K562 (cell line): ENCODE measurements around the gene ZDHHC11. TPM values are rescaled to one million over a fixed set of nuclear protein-coding genes. Genes with fewer than 3 reads are reported as not detected.
A peak's percentile ranks its signal among the peaks of the same experiment; 100 is the strongest.

ENCODE experiments used
- ATAC-seq: fragments of 200-7000 bp; cut with Tn5 transposase; 3 replicates; pipeline ENCODE4 v1.9.1; 2020; ENCODE audit warnings: moderate library complexity
- BruUV-seq: library from RNA; stranded (reverse); fragments of 400-500 nt; replicated peaks from 2 replicates; lab custom pipeline; 2021; lab: Mats Ljungman, UMichigan
- CTCF ChIA-PET: fragments of 300-600 bp; formaldehyde crosslinking; extraction: SDS; loops from one replicate; lab custom pipeline; 2021; ENCODE audit warnings: low intra/inter-chr PET ratio; lab: Yijun Ruan, JAX
- POLR2A ChIA-PET: fragments of 300-600, 350-650 bp; sonication (Branson Sonifier 250); formaldehyde crosslinking; extraction: SDS; loops from one replicate; lab custom pipeline; 2021; ENCODE audit warnings: antibody characterized with exemption, inconsistent platforms; lab: Yijun Ruan, JAX
- DNase-seq, 4 experiments: peaks; one replicate each; pipeline versions ENCODE4 v3.0.0 to v3.0.0-alpha.2; 2011 to 2018; ENCODE audit warnings: low spot score in 3 of 4, mixed read lengths in 3 of 4; ENCODE audit errors: extremely low read depth in 1 of 4
- FAIRE-seq: peaks from 2 replicates; lab custom pipeline; 2011; peaks lifted over from hg19 to GRCh38; lab: Jason Lieb, UNC
- H2AFZ ChIP-seq: 2 replicates; pipeline ENCODE4 v1.6.0; 2011; ENCODE audit warnings: low read depth, low read length, control low read depth, inconsistent platforms
- H3K27ac ChIP-seq: fragments of 200-600 bp; 3 replicates; pipeline ENCODE4 v1.8.0; 2011; ENCODE audit warnings: low read depth, mild to moderate bottlenecking, control low read depth, inconsistent platforms, low read length, moderate library complexity, mixed read lengths; ENCODE audit errors: extremely low read depth
- H3K27me3 ChIP-seq, 2 experiments: fragments of 300-600 bp in 1 of 2; 2 replicates in 1 of 2; 3 replicates in 1 of 2; pipeline versions ENCODE4 v1.6.0 to v1.8.0; 2011; ENCODE audit warnings: inconsistent platforms in 2 of 2, low read length in 2 of 2, mild to moderate bottlenecking in 1 of 2, mixed read lengths in 1 of 2, moderate library complexity in 1 of 2; ENCODE audit not compliant: control insufficient read depth in 2 of 2, insufficient read depth in 2 of 2
- H3K36me3 ChIP-seq: fragments of 300-600 bp; 3 replicates; pipeline ENCODE4 v1.8.0; 2011; ENCODE audit warnings: mild to moderate bottlenecking, low read length, inconsistent platforms; ENCODE audit not compliant: control insufficient read depth, insufficient read depth
- H3K4me1 ChIP-seq, 2 experiments: fragments of 200-600 bp in 1 of 2; replicated peaks in 1 of 2; 2 replicates in 1 of 2; 3 replicates in 1 of 2; pipeline versions ENCODE4 v1.5.1 to v1.8.0; 2011; ENCODE audit warnings: inconsistent platforms in 2 of 2, low read length in 2 of 2, mild to moderate bottlenecking in 1 of 2, mixed read lengths in 1 of 2, moderate library complexity in 1 of 2; ENCODE audit not compliant: control insufficient read depth in 2 of 2, insufficient read depth in 2 of 2
- H3K4me2 ChIP-seq: 2 replicates; pipeline ENCODE4 v1.6.1; 2011; ENCODE audit warnings: low read length, control low read depth, inconsistent platforms, mixed read lengths; ENCODE audit not compliant: insufficient read depth
- H3K4me3 ChIP-seq: fragments of 200-600 bp; sonication (generic), shearing (Covaris generic); 2 replicates; pipeline ENCODE4 v1.5.1; 2016; ENCODE audit warnings: control low read depth, inconsistent platforms
- H3K79me2 ChIP-seq: fragments of 200-600 bp; 3 replicates; pipeline ENCODE4 v1.8.0; 2011; ENCODE audit warnings: low read length, inconsistent platforms; ENCODE audit not compliant: control insufficient read depth, insufficient read depth
- H3K9ac ChIP-seq, 2 experiments: 2 replicates each; pipeline versions ENCODE4 v1.6.0 to v1.6.1; 2011; ENCODE audit warnings: low read depth in 2 of 2, low read length in 2 of 2, control low read depth in 1 of 2, inconsistent platforms in 1 of 2, mild to moderate bottlenecking in 1 of 2, mixed read lengths in 1 of 2; ENCODE audit not compliant: insufficient read depth in 1 of 2
- H3K9me1 ChIP-seq: one replicate; pipeline ENCODE4 v1.6.0; 2011; ENCODE audit warnings: inconsistent platforms, mild to moderate bottlenecking, low read length, moderate library complexity; ENCODE audit not compliant: control insufficient read depth, insufficient read depth
- H3K9me3 ChIP-seq: replicated peaks from 2 replicates; pipeline ENCODE4 v1.5.1; 2011; ENCODE audit warnings: low read depth, low read length, inconsistent platforms; ENCODE audit not compliant: control insufficient read depth, insufficient read depth
- H4K20me1 ChIP-seq: replicated peaks from 2 replicates; pipeline ENCODE4 v1.6.1; 2011; ENCODE audit warnings: low read length, inconsistent platforms, mixed read lengths; ENCODE audit not compliant: control insufficient read depth, insufficient read depth
- ETV1 ChIP-seq: fragments of 450-650 bp; conservative IDR thresholded peaks from 2 replicates; pipeline ENCODE4 v1.6.1; 2016; ENCODE audit warnings: missing genetic modification characterization, control low read depth, low read depth, missing compliant biosample characterization
- OTX1 ChIP-seq: fragments of 450-650 bp; formaldehyde crosslinking; IDR thresholded peaks from 2 replicates; pipeline ENCODE4 v1.4.0; 2022; ENCODE audit warnings: mild to moderate bottlenecking
- RBM22 ChIP-seq: fragments of 200-400 bp; formaldehyde crosslinking; IDR thresholded peaks from 2 replicates; pipeline ENCODE4 v1.6.1; 2018; ENCODE audit warnings: low read length, low read depth; ENCODE audit not compliant: poor library complexity, severe bottlenecking
- ZNF445 ChIP-seq: fragments of 250-450 bp; sonication (Bioruptor Pico); IDR thresholded peaks from 2 replicates; pipeline ENCODE4 v1.4.0; 2020; ENCODE audit warnings: low read depth, mild to moderate bottlenecking, moderate library complexity
- WGBS: fragments of 100-300 bp; shearing (Covaris generic); methylation state at CpG from one replicate; pipeline ENCODE4 v1.1.6; 2016; ENCODE audit warnings: low coverage, mixed read lengths; ENCODE audit not compliant: insufficient coverage; ENCODE audit errors: missing lambda C conversion rate; 5-methylcytosine and 5-hydroxymethylcytosine counted together
- in situ Hi-C: fragments of 300-500 bp; cut with MboI; formaldehyde crosslinking; loops from 4 replicates; pipeline ENCODE4 v1.15.0; 2018; ENCODE audit warnings: inconsistent platforms, mixed read lengths
- intact Hi-C: fragments of 100-400 bp; cut with micrococcal nuclease; formaldehyde crosslinking; loops from 2 replicates; pipeline ENCODE4 v1.14.2; 2022
- polyA plus RNA-seq, 8 experiments: library from polyadenylated mRNA; depleted of rRNA in 4 of 8; stranded (reverse) in 5 of 8; unstranded in 3 of 8; fragments of >200 nt; fragmentation: Nextera tagmentation in 2 of 8; fragmentation: Illumina TruSeq in 1 of 8; extraction: Ambion mirVana in 2 of 8; extraction: Trizol in 1 of 8; gene quantifications; 2 replicates each; pipeline versions ENCODE4 v1.2.1 to v1.2.3, GENCODE V29; 2011 to 2014; ENCODE audit warnings: inconsistent platforms in 1 of 8, missing spikeins in 1 of 8
- total RNA-seq, 7 experiments: library from RNA; depleted of rRNA in 6 of 7; stranded (reverse); fragments of >200 nt in 6 of 7; fragmentation: Illumina TruSeq in 2 of 7; extraction: Trizol in 2 of 7; gene quantifications; 2 replicates each; pipeline versions ENCODE4 v1.2.1 to v1.2.3, GENCODE V29; 2011 to 2021; ENCODE audit warnings: low replicate concordance in 1 of 7
- TF ChIP-seq, protein P1 (sequence below): sonication (generic); formaldehyde crosslinking; IDR thresholded peaks from 2 replicates; pipeline ENCODE4 v1.8.1; 2023; ENCODE audit warnings: mild to moderate bottlenecking, missing genetic modification reagents
- TF ChIP-seq, protein P2 (sequence below), 2 experiments: fragments of 450-650 bp; IDR thresholded peaks; 2 replicates each; pipeline ENCODE4 v1.6.1; 2016; ENCODE audit warnings: mild to moderate bottlenecking in 2 of 2, borderline replicate concordance in 1 of 2, low read depth in 1 of 2, moderate library complexity in 1 of 2
- TF ChIP-seq, protein P3 (sequence below), 2 experiments: fragments of 450-650 bp; IDR thresholded peaks; 2 replicates each; pipeline ENCODE4 v1.6.1; 2016

ZDHHC11 gene
- total and polyA plus RNA-seq, 9 of the 15 experiments (the other 6 are each of a cell fraction or from before 2014, with no cell fraction given), result 0.07 to 2.3 (median 0.52) TPM

DNA sequence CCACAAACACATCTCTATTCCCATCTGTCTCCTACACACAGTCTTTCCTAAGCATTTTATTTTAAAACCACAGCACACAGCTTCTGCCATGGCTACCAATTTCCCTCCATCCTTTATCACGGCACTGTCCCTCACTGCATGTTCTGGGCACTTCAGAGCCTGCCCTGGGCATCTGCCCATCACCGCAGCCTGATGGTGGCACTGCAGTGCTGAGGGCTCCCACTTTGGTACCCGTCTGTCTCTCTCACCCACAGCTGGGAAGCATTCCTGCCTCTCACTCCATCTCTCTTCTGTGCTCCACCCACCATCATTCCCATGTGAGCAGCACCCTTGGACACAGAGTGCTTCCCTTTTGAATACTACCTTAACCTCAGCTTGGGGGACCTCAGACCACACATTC lies 31.7 kb downstream of the ZDHHC11 start:
- ChIA-PET CTCF (no interaction called here), POLR2A (interaction anchor here (0.6 kb wide), 1 partner anchor 153 kb away, joined by 3 read pairs; no protein-coding TSS in a partner anchor)
- no peaks in the 10 kb centered on the region for H3K36me3 ChIP-seq
- no peak overlapping the region for H3K9ac ChIP-seq
- DNase-seq (peak in 1 of 4 experiments; percentile 1), FAIRE-seq (no peak), ATAC-seq (no peak)
- peaks cover 2% of the 10 kb centered on the region; the same call in 1 of the 2 replicates for H3K9me3 ChIP-seq
- H3K27me3 ChIP-seq, result peaks cover 35 to 49% of the 10 kb centered on the region in 2 experiments
- intact Hi-C loops, result no loop called here
- H3K4me3 ChIP-seq, result no peak overlapping the region
- no peak overlapping the region for H3K27ac ChIP-seq
- no TSS peak for BruUV-seq
- in situ Hi-C loops, result no loop called here
- H4K20me1 ChIP-seq, result no peaks in the 10 kb centered on the region; the same call in 1 of the 2 replicates
- H3K9me1 ChIP-seq, result no peaks in the 10 kb centered on the region
- H3K79me2 ChIP-seq, result no peaks in the 10 kb centered on the region
- H3K4me2 ChIP-seq, result no peak overlapping the region
- no peaks in the 10 kb centered on the region for H3K4me1 ChIP-seq
- 0% methylated on average over 3 of the region's 3 CpGs for WGBS
- no peak overlapping the region for H2AFZ ChIP-seq
- TF ChIP-seq, protein P1, sequence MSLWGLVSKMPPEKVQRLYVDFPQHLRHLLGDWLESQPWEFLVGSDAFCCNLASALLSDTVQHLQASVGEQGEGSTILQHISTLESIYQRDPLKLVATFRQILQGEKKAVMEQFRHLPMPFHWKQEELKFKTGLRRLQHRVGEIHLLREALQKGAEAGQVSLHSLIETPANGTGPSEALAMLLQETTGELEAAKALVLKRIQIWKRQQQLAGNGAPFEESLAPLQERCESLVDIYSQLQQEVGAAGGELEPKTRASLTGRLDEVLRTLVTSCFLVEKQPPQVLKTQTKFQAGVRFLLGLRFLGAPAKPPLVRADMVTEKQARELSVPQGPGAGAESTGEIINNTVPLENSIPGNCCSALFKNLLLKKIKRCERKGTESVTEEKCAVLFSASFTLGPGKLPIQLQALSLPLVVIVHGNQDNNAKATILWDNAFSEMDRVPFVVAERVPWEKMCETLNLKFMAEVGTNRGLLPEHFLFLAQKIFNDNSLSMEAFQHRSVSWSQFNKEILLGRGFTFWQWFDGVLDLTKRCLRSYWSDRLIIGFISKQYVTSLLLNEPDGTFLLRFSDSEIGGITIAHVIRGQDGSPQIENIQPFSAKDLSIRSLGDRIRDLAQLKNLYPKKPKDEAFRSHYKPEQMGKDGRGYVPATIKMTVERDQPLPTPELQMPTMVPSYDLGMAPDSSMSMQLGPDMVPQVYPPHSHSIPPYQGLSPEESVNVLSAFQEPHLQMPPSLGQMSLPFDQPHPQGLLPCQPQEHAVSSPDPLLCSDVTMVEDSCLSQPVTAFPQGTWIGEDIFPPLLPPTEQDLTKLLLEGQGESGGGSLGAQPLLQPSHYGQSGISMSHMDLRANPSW (CRISPR knock-in tag), result no peak
- no peak for TF ChIP-seq OTX1 (CRISPR knock-in tag)
- no peak for TF ChIP-seq RBM22
- TF ChIP-seq ETV1 (tag), result no peak
- TF ChIP-seq ZNF445, result no peak
- TF ChIP-seq, protein P2, sequence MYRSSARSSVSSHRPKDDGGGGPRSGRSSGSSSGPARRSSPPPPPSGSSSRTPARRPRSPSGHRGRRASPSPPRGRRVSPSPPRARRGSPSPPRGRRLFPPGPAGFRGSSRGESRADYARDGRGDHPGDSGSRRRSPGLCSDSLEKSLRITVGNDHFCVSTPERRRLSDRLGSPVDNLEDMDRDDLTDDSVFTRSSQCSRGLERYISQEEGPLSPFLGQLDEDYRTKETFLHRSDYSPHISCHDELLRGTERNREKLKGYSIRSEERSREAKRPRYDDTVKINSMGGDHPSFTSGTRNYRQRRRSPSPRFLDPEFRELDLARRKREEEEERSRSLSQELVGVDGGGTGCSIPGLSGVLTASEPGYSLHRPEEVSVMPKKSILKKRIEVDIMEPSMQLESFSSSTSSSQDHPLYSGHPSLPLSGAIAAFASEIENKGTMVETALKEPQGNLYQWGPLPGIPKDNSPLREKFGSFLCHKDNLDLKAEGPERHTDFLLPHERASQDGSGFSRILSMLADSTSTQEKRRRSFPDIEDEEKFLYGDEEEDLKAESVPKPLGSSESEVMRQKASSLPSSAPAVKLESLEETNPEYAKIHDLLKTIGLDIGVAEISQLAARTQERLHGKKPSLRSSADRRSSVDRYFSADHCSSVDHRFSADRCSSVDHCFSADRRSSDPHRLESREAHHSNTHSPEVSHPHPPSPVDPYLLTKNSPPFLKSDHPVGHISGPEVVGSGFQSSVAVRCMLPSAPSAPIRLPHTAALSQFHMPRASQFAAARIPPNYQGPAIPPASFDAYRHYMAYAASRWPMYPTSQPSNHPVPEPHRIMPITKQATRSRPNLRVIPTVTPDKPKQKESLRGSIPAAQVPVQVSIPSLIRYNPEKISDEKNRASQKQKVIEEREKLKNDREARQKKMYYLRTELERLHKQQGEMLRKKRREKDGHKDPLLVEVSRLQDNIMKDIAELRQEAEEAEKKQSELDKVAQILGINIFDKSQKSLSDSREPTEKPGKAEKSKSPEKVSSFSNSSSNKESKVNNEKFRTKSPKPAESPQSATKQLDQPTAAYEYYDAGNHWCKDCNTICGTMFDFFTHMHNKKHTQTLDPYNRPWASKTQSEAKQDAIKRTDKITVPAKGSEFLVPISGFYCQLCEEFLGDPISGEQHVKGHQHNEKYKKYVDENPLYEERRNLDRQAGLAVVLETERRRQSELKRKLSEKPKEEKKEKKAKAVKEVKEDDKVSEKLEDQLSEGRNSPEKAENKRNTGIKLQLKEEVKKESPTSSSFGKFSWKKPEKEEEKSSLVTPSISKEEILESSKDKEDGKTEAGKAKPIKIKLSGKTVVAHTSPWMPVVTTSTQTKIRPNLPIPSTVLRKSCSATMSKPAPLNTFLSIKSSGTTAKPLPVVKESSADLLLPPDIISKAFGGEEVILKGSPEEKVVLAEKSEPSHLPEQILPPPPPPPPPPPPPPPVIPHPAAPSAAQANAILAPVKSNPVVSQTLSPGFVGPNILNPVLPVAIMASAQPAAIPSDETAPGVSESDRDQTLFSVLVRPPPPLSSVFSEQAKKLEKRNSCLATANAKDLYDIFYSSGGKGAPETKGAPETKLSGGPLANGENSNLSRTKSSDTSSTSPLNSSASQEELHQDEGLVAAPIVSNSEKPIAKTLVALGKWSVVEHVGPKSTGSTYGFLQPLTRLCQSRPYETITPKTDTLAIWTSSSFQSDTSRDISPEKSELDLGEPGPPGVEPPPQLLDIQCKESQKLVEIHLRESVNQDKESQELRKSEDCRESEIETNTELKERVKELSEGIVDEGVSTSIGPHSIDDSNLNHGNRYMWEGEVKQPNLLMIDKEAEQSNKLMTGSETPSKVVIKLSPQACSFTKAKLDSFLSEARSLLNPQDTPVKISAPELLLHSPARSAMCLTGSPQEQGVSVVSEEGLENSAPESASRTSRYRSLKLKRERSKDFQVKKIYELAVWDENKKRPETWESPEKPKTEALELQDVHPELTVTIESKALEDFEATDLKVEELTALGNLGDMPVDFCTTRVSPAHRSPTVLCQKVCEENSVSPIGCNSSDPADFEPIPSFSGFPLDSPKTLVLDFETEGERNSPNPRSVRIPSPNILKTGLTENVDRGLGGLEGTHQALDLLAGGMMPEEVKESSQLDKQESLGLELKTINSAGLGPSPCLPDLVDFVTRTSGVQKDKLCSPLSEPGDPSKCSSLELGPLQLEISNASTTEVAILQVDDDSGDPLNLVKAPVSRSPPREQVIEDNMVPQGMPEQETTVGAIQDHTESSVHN (IDR thresholded peaks at IDR 0.05; ENCODE audit: borderline replicate concordance in 1 of 2, low read depth in 1 of 2), result no peak
- TF ChIP-seq, protein P3, sequence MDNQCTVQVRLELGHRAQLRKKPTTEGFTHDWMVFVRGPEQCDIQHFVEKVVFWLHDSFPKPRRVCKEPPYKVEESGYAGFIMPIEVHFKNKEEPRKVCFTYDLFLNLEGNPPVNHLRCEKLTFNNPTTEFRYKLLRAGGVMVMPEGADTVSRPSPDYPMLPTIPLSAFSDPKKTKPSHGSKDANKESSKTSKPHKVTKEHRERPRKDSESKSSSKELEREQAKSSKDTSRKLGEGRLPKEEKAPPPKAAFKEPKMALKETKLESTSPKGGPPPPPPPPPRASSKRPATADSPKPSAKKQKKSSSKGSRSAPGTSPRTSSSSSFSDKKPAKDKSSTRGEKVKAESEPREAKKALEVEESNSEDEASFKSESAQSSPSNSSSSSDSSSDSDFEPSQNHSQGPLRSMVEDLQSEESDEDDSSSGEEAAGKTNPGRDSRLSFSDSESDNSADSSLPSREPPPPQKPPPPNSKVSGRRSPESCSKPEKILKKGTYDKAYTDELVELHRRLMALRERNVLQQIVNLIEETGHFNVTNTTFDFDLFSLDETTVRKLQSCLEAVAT (IDR thresholded peaks at IDR 0.05), result no peak
